PC-9 (cell line): ENCODE measurements around the gene KIFC3. TPM values are rescaled to one million over a fixed set of nuclear protein-coding genes. Genes with fewer than 3 reads are reported as not detected.

Experiments
- BruUV-seq: library from RNA; stranded (reverse); fragments of 400-500 nt; replicated peaks from 2 replicates; lab custom pipeline; 2021; lab: Mats Ljungman, UMichigan
- CTCF ChIA-PET: fragments of 300-600 bp; sonication (Branson Sonifier 250); formaldehyde crosslinking; loops from one replicate; lab custom pipeline; 2022; ENCODE audit warnings: antibody characterized with exemption; lab: Charles Lee
- POLR2A ChIA-PET: fragments of 300-600 bp; sonication (Branson Sonifier 250); formaldehyde crosslinking; loops from one replicate; lab custom pipeline; 2022; ENCODE audit warnings: antibody characterized with exemption; ENCODE audit not compliant: unreplicated experiment; lab: Charles Lee
- DNase-seq, 2 experiments: peaks; one replicate each; pipeline versions ENCODE4 v3.0.0 to v3.0.0-alpha.2; 2015 to 2022; ENCODE audit warnings: mixed read lengths in 1 of 2
- H2AFZ ChIP-seq: fragments of 200-600 bp; sonication (generic); 2 replicates; pipeline ENCODE4 v1.8.1; 2017; ENCODE audit warnings: antibody characterized with exemption
- H3F3A ChIP-seq: fragments of 200-600 bp; sonication (generic); 2 replicates; pipeline ENCODE4 v1.8.1; 2017; ENCODE audit warnings: antibody characterized with exemption, mild to moderate bottlenecking, low read depth; ENCODE audit not compliant: insufficient read depth
- H3K27ac ChIP-seq: fragments of 200-600 bp; sonication (generic); 2 replicates; pipeline ENCODE4 v1.6.1; 2016; ENCODE audit warnings: mixed run types
- H3K27me3 ChIP-seq: fragments of 200-600 bp; sonication (generic); 2 replicates; pipeline ENCODE4 v1.6.1; 2016; ENCODE audit warnings: low read depth, mixed run types; ENCODE audit not compliant: insufficient read depth
- H3K36me3 ChIP-seq: fragments of 200-600 bp; sonication (generic); 2 replicates; pipeline ENCODE4 v1.6.1; 2016; ENCODE audit warnings: low read depth, mixed run types
- H3K4me1 ChIP-seq: fragments of 200-600 bp; sonication (generic); replicated peaks from 2 replicates; pipeline ENCODE4 v1.6.1; 2016; ENCODE audit warnings: mixed run types; ENCODE audit not compliant: insufficient read depth
- H3K4me2 ChIP-seq: fragments of 200-600 bp; sonication (generic); 2 replicates; pipeline ENCODE4 v1.6.1; 2017; ENCODE audit warnings: mixed run types
- H3K4me3 ChIP-seq: fragments of 200-600 bp; sonication (generic); 2 replicates; pipeline ENCODE4 v1.6.1; 2016; ENCODE audit warnings: mixed run types
- H3K79me2 ChIP-seq: fragments of 200-600 bp; sonication (generic); 2 replicates; pipeline ENCODE4 v1.6.1; 2017; ENCODE audit warnings: low read depth, mixed run types
- H3K9me2 ChIP-seq: fragments of 200-600 bp; sonication (generic); 2 replicates; pipeline ENCODE4 v1.8.1; 2017; ENCODE audit warnings: mild to moderate bottlenecking; ENCODE audit not compliant: insufficient read depth
- H3K9me3 ChIP-seq: fragments of 200-600 bp; sonication (generic); 2 replicates; pipeline ENCODE4 v1.8.1; 2016; ENCODE audit warnings: low read depth; ENCODE audit not compliant: insufficient read depth
- H4K20me1 ChIP-seq: fragments of 200-600 bp; sonication (generic); 2 replicates; pipeline ENCODE4 v1.8.1; 2017; ENCODE audit not compliant: insufficient read depth
- EZH2 ChIP-seq: fragments of 200-600 bp; sonication (generic); IDR thresholded peaks from 2 replicates; pipeline ENCODE4 v1.8.0; 2017; ENCODE audit warnings: antibody characterized with exemption, low read depth
- intact Hi-C: fragments of 100-400 bp; cut with micrococcal nuclease; formaldehyde crosslinking; loops from one replicate; pipeline ENCODE4 v1.10.0; 2022; ENCODE audit not compliant: unreplicated experiment
- total RNA-seq: library from RNA; stranded (reverse); gene quantifications from 2 replicates; pipeline ENCODE4 v1.2.3, GENCODE V29; 2021
- TF ChIP-seq, protein P1 (sequence below): fragments of 200-600 bp; sonication (generic); conservative IDR thresholded peaks from 2 replicates; pipeline ENCODE4 v1.6.1; 2017; ENCODE audit warnings: mixed run types, antibody characterized with exemption, mild to moderate bottlenecking, moderate library complexity

KIFC3 gene
- total RNA-seq, 1 experiment from 2014 or later = 52.5 TPM

DNA sequence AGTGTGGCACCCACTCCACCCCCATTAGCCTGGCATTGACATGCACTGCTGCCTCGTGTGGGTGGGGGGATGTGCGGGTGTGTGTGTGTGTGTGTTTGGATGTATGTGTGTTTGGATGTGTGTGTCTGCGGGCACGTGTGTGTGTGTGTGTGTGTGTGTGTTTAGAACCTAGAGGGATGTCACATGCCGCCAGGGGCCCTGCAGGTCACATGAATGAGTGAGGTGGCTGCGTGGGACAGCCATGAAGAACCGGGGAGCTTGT is 57.7 kb downstream of the KIFC3 start:
- CTCF ChIA-PET = no interaction called here
- no peak overlapping the region for H3K4me2 ChIP-seq

DNA sequence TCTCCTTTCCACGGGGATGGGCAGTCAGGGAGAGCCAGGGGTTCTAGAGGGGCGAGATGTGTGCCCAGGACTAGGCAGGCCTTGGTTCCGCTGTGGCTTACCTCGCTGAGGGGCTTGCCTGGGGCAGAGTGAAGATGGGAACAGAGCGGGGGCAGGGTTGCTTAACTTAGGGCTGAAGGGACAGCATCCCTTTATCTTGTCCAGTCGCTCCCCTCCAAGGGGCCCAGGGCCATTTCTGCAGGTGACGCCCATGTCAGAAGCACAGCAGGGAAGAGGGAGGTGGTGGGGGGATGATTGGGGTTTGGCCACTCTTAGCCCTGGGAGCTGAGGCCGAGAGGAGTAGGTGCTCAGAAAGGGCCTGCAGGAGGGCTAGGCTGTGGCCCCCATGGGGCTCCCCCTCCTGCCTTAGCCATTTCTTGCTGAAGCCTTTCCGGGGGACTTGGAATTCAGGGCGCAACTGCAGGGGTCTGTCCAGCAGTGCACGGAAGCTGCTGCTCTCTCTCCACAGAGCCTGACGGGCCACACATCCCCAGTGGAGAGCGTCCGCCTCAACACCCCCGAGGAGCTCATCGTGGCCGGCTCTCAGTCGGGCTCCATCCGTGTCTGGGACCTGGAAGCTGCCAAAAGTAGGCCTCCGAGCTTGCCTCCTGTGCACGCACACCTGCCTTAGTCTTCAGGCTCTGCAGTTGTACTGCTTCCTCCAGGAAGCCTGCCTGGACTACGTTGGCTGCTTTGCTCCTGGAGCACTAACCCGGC is 58.2 kb downstream of the KIFC3 start:
- no peak overlapping the region for H3K4me3 ChIP-seq
- H3K4me2 ChIP-seq = no peak overlapping the region
- DNase-seq = no peak
- no peaks in the 10 kb centered on the region for H3K79me2 ChIP-seq
- no peak overlapping the region for H2AFZ ChIP-seq
- no peaks in the 10 kb centered on the region for H3K9me2 ChIP-seq
- POLR2A ChIA-PET = no interaction called here
- H3F3A ChIP-seq = no peaks in the 10 kb centered on the region; the same call in 1 of the 2 replicates
- no peak overlapping the region for H3K27ac ChIP-seq
- no peaks in the 10 kb centered on the region for H3K27me3 ChIP-seq
- no peaks in the 10 kb centered on the region for H3K4me1 ChIP-seq
- CTCF ChIA-PET = no interaction called here
- BruUV-seq = no TSS peak
- H3K9me3 ChIP-seq = no peaks in the 10 kb centered on the region
- no peaks in the 10 kb centered on the region; the same call in 1 of the 2 replicates for H4K20me1 ChIP-seq
- H3K36me3 ChIP-seq = no peaks in the 10 kb centered on the region
- TF ChIP-seq EZH2 = no peak
- TF ChIP-seq, protein P1, sequence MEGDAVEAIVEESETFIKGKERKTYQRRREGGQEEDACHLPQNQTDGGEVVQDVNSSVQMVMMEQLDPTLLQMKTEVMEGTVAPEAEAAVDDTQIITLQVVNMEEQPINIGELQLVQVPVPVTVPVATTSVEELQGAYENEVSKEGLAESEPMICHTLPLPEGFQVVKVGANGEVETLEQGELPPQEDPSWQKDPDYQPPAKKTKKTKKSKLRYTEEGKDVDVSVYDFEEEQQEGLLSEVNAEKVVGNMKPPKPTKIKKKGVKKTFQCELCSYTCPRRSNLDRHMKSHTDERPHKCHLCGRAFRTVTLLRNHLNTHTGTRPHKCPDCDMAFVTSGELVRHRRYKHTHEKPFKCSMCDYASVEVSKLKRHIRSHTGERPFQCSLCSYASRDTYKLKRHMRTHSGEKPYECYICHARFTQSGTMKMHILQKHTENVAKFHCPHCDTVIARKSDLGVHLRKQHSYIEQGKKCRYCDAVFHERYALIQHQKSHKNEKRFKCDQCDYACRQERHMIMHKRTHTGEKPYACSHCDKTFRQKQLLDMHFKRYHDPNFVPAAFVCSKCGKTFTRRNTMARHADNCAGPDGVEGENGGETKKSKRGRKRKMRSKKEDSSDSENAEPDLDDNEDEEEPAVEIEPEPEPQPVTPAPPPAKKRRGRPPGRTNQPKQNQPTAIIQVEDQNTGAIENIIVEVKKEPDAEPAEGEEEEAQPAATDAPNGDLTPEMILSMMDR = no peak
- intact Hi-C loops = no loop called here

More for the DNA sequence above, 57.7 kb downstream of the KIFC3 start:
- H3K36me3 ChIP-seq = no peaks in the 10 kb centered on the region
- DNase-seq = no peak
- no TSS peak for BruUV-seq
- no peaks in the 10 kb centered on the region; the same call in 1 of the 2 replicates for H3F3A ChIP-seq
- no peak overlapping the region for H2AFZ ChIP-seq
- intact Hi-C loops = no loop called here
- H3K27me3 ChIP-seq = no peaks in the 10 kb centered on the region
- TF ChIP-seq EZH2 = no peak
- TF ChIP-seq, protein P1 = no peak
- no peaks in the 10 kb centered on the region; the same call in 1 of the 2 replicates for H4K20me1 ChIP-seq
- POLR2A ChIA-PET = no interaction called here
- H3K79me2 ChIP-seq = no peaks in the 10 kb centered on the region
- no peak overlapping the region for H3K27ac ChIP-seq
- H3K4me1 ChIP-seq = no peaks in the 10 kb centered on the region
- no peaks in the 10 kb centered on the region for H3K9me2 ChIP-seq
- H3K4me3 ChIP-seq = no peak overlapping the region
- no peaks in the 10 kb centered on the region for H3K9me3 ChIP-seq

DNA sequence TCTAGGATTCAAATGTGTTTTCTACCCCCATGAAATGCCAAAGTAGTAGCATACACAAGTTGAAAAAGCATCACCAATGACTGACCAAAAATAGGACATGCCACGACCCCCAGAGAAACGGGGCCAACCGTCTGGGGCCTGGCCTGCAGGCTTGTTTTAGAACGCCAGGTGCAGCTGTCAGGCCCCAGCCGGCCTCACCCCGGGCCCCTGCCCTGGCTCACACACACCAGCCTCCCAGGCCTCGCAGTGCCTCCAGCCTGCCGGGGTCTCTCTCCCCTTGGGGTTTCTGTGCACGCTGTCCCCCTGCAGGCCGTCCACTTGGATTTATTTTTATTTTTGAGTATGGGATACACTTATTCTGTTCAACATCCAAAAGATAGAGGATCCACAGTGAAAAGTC is 58.8 kb downstream of the KIFC3 start:
- POLR2A ChIA-PET = no interaction called here
- H3K79me2 ChIP-seq = no peaks in the 10 kb centered on the region
- H3K27ac ChIP-seq = no peak overlapping the region
- H3K4me3 ChIP-seq = no peak overlapping the region
- no peaks in the 10 kb centered on the region for H4K20me1 ChIP-seq
- H3K27me3 ChIP-seq = no peaks in the 10 kb centered on the region
- DNase-seq = no peak
- no TSS peak for BruUV-seq
- intact Hi-C loops = no loop called here
- H3F3A ChIP-seq = no peaks in the 10 kb centered on the region; the same call in 1 of the 2 replicates
- no peak overlapping the region for H2AFZ ChIP-seq
- TF ChIP-seq EZH2 = no peak
- TF ChIP-seq, protein P1 = no peak
- no peaks in the 10 kb centered on the region for H3K9me2 ChIP-seq
- H3K4me1 ChIP-seq = no peaks in the 10 kb centered on the region
- H3K9me3 ChIP-seq = no peaks in the 10 kb centered on the region
- no peak overlapping the region for H3K4me2 ChIP-seq
- CTCF ChIA-PET = no interaction called here
- H3K36me3 ChIP-seq = no peaks in the 10 kb centered on the region
